ENCODE data around the gene TP53I3.

Gene TP53I3

DNA sequence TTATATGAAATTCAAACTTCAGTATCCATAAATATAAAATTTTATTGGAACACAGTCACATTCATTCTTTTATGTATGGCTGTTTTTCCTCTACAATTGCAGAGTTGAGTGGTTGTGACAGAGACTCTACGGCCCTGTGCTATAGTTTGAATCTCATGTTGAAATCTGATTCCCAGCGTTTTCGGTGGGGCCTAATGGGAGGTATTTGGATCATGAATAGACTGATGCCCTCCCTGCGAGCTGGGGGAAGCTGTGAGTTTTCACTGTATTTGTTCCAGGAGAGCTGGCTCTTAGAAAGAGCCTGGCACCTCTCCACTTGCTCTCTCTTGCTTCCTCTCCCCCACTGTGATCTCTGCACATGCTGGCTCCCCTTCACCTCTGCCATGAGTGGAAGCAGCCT is 36.8 kb upstream of the TP53I3 start:
- peak; percentile 82 for ATAC-seq
- TF ChIP-seq CREB5 (CRISPR knock-in tag; IDR thresholded peaks at IDR 0.05; ENCODE audit: low read depth) = no peak
- no peak for TF ChIP-seq SNAI2 (CRISPR knock-in tag; IDR thresholded peaks at IDR 0.05)

- TF ChIP-seq OSR1 (CRISPR knock-in tag; IDR thresholded peaks at IDR 0.05) (no peak), TCF4 (CRISPR knock-in tag; IDR thresholded peaks at IDR 0.05; ENCODE audit: borderline replicate concordance) (no peak), SNAI2 (CRISPR knock-in tag; IDR thresholded peaks at IDR 0.05) (no peak), ZFP30 (CRISPR knock-in tag; IDR thresholded peaks at IDR 0.05) (no peak), ZNF565 (CRISPR knock-in tag; conservative IDR thresholded peaks at IDR 0.05; ENCODE audit: low read depth) (no peak), ARNTL (CRISPR knock-in tag; IDR thresholded peaks at IDR 0.05; ENCODE audit: borderline replicate concordance, low read depth) (no peak), PPARA (CRISPR knock-in tag; IDR thresholded peaks at IDR 0.05; ENCODE audit: borderline replicate concordance) (no peak), ESRRG (CRISPR knock-in tag; IDR thresholded peaks at IDR 0.05) (no peak), CSDC2 (CRISPR knock-in tag; IDR thresholded peaks at IDR 0.05) (no peak), ISL1 (CRISPR knock-in tag; IDR thresholded peaks at IDR 0.05) (no peak; the same call in 1 of the 2 replicates), CREB5 (CRISPR knock-in tag; IDR thresholded peaks at IDR 0.05; ENCODE audit: low read depth) (no peak), ZC3H10 (CRISPR knock-in tag; IDR thresholded peaks at IDR 0.05) (no peak)
- peak; percentile 37 for ATAC-seq
Observed at GRCh38 chr2:24121066-24121465, 36.4 kb upstream of the TP53I3 start.

DNA sequence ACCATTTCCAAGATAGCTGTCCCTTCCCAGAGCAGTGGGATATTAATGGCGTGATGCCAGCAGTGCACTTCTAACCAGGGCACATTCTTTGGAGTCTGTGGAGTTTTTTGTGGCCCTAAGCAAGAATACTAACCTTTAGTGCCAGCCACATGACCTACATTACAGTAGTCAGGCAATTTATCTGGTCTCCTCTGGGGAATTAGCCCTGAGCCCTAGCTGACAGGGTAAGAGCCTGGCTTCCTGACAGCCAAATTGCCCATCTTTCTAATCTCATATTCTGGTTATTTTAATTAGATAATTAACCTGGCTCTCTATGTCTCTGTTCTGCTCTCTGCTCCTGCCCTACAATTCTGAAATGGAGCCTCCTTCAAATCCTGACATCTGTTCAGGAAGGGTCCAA is 33.3 kb upstream of the TP53I3 start:
- TF ChIP-seq ISL1 (CRISPR knock-in tag; IDR thresholded peaks at IDR 0.05) (peak; percentile 91), OSR1 (CRISPR knock-in tag; IDR thresholded peaks at IDR 0.05) (no peak), PATZ1 (CRISPR knock-in tag; IDR thresholded peaks at IDR 0.05; ENCODE audit: borderline replicate concordance) (no peak), BACH2 (CRISPR knock-in tag; IDR thresholded peaks at IDR 0.05; ENCODE audit: borderline replicate concordance) (no peak), CREB5 (CRISPR knock-in tag; IDR thresholded peaks at IDR 0.05; ENCODE audit: low read depth) (no peak), ZNF8 (CRISPR knock-in tag; IDR thresholded peaks at IDR 0.05) (no peak), ZC3H10 (CRISPR knock-in tag; IDR thresholded peaks at IDR 0.05) (no peak), POU6F1 (CRISPR knock-in tag; IDR thresholded peaks at IDR 0.05; ENCODE audit: borderline replicate concordance, low read depth) (no peak), PPARA (CRISPR knock-in tag; IDR thresholded peaks at IDR 0.05; ENCODE audit: borderline replicate concordance) (no peak), CSRNP3 (CRISPR knock-in tag; IDR thresholded peaks at IDR 0.05) (no peak), CSDC2 (CRISPR knock-in tag; IDR thresholded peaks at IDR 0.05) (no peak), TSHZ2 (CRISPR knock-in tag; IDR thresholded peaks at IDR 0.05) (peak; percentile 78; the same call in 1 of the 2 replicates), TOX (CRISPR knock-in tag; IDR thresholded peaks at IDR 0.05; ENCODE audit: borderline replicate concordance) (no peak), ZFP30 (CRISPR knock-in tag; IDR thresholded peaks at IDR 0.05) (no peak), SNAI2 (CRISPR knock-in tag; IDR thresholded peaks at IDR 0.05) (0 out of 2 replicates have a peak, but pooled peaks have one; percentile 83), ESRRG (CRISPR knock-in tag; IDR thresholded peaks at IDR 0.05) (peak; percentile 55; the same call in 1 of the 2 replicates), ARNTL (CRISPR knock-in tag; IDR thresholded peaks at IDR 0.05; ENCODE audit: borderline replicate concordance, low read depth) (no peak), TCF4 (CRISPR knock-in tag; IDR thresholded peaks at IDR 0.05; ENCODE audit: borderline replicate concordance) (peak; percentile 81; the same call in 1 of the 2 replicates), ZFP3 (CRISPR knock-in tag; IDR thresholded peaks at IDR 0.05) (peak; percentile 97), RARB (CRISPR knock-in tag; IDR thresholded peaks at IDR 0.05) (no peak), ZNF565 (CRISPR knock-in tag; conservative IDR thresholded peaks at IDR 0.05; ENCODE audit: low read depth) (no peak), GLIS3 (CRISPR knock-in tag; IDR thresholded peaks at IDR 0.05) (peak; percentile 39; the same call in 1 of the 2 replicates), ZNF70 (CRISPR knock-in tag; IDR thresholded peaks at IDR 0.05) (no peak)
- peak; percentile 3; the same call in 1 of the 3 replicates for ATAC-seq
